ENCODE data around the gene SCRT2.

DNA sequence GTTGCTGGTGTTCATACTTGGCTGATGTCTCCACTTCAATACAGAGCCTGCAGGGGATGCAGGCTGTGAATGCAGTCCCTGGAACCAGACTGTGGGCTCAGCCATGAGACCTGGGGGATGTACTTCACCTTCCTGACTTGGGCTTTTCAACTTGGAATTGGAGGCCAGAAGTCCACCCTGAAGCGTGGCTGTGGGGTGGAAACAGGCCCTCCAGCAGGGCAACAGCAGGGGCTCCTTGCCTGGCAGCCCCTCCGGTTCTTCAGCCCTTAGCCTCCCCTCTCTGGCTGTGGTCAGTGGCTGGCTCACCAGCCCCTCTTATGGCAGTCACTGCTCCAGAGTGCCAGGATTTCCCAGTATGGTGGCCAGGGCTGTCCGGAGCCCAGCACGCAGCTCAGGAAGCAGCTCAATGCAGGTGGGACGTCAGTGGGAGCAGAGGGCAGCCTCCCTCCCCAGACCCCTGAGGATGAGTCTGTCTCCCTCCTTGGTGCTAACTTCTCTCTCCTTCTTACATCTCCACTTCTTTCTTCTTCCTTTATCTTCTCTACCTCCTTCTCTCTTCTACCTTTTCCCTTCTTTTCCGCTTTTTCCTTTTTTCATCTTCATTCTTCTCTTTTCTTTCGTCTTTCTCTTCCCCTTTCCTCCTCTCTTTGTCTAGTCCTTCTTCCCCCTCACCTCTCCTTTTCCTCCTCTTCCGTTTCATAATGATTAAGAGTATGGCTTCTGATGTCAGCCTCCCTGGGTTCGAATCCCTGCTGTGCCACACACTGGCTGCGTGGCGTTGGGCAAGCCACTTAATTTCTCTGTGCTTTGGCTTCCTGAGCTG lies 47.4 kb upstream of the SCRT2 start:
- TF ChIP-seq, protein P1, sequence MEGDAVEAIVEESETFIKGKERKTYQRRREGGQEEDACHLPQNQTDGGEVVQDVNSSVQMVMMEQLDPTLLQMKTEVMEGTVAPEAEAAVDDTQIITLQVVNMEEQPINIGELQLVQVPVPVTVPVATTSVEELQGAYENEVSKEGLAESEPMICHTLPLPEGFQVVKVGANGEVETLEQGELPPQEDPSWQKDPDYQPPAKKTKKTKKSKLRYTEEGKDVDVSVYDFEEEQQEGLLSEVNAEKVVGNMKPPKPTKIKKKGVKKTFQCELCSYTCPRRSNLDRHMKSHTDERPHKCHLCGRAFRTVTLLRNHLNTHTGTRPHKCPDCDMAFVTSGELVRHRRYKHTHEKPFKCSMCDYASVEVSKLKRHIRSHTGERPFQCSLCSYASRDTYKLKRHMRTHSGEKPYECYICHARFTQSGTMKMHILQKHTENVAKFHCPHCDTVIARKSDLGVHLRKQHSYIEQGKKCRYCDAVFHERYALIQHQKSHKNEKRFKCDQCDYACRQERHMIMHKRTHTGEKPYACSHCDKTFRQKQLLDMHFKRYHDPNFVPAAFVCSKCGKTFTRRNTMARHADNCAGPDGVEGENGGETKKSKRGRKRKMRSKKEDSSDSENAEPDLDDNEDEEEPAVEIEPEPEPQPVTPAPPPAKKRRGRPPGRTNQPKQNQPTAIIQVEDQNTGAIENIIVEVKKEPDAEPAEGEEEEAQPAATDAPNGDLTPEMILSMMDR (IDR thresholded peaks at IDR 0.05; ENCODE audit: low read depth, low read length), result no peak
- TF ChIP-seq MYC (IDR thresholded peaks at IDR 0.05; ENCODE audit: low read depth, low read length), result no peak
